Heart right ventricle (tissue), 16 donors: ENCODE results near the gene CFAP54. TPM values are rescaled to one million over a fixed set of nuclear protein-coding genes. Genes with fewer than 3 reads are reported as not detected.

Source experiments
- ATAC-seq, 8 donors: fragments of 200-7000 bp; cut with Tn5 transposase; one replicate each; pipeline ENCODE4 v1.9.1; 2020; ENCODE audit warnings: mild to moderate bottlenecking in 8 of 8, moderate library complexity in 8 of 8, moderate number of reproducible peaks in 1 of 8
- DNase-seq, 2 donors: peaks; one replicate each; pipeline ENCODE4 v3.0.0-alpha.2; 2020
- H3K27ac ChIP-seq, 10 donors: fragments of 200-600 bp; sonication (generic) in 2 of 10; one replicate each; pipeline versions ENCODE4 v1.5.0 to v1.8.0; 2020 to 2022; ENCODE audit warnings: mild to moderate bottlenecking in 3 of 10
- H3K27me3 ChIP-seq, 7 donors: fragments of 200-600 bp; one replicate each; pipeline ENCODE4 v1.8.0; 2021 to 2022; ENCODE audit warnings: mild to moderate bottlenecking in 2 of 7
- H3K36me3 ChIP-seq, 9 donors: fragments of 200-600 bp; sonication (generic) in 1 of 9; one replicate each; pipeline versions ENCODE4 v1.5.0 to v1.8.0; 2020 to 2022; ENCODE audit warnings: mild to moderate bottlenecking in 2 of 9
- H3K4me1 ChIP-seq, 9 donors: fragments of 200-600 bp; sonication (generic) in 1 of 9; one replicate each; pipeline versions ENCODE4 v1.5.0 to v1.8.0; 2020 to 2022; ENCODE audit warnings: mild to moderate bottlenecking in 4 of 9
- H3K4me3 ChIP-seq, 10 donors: fragments of 200-600 bp; sonication (generic) in 2 of 10; one replicate each; pipeline versions ENCODE4 v1.5.0 to v1.8.0; 2020 to 2022; ENCODE audit warnings: mild to moderate bottlenecking in 7 of 10, moderate library complexity in 2 of 10
- H3K9me3 ChIP-seq, 11 donors: fragments of 200-600 bp in 10 of 11; sonication (generic) in 2 of 11; one replicate each; pipeline versions ENCODE4 v1.5.0 to v1.8.0; 2013 to 2022; ENCODE audit warnings: mild to moderate bottlenecking in 2 of 11, control low read depth in 1 of 11, moderate library complexity in 1 of 11
- WGBS, 2 donors: extraction: QIAGEN DNeasy Blood & Tissue Kit; methylation state at CpG; one replicate each; pipeline ENCODE4 v1.1.7; 2013; ENCODE audit warnings: inconsistent platforms in 1 of 2; 5-methylcytosine and 5-hydroxymethylcytosine counted together
- intact Hi-C, 10 donors: fragments of 100-400 bp; cut with DNase I; formaldehyde crosslinking; loops; one replicate each; pipeline versions ENCODE4 v1.11.1 to v1.14.2; 2022
- polyA plus RNA-seq, 2 donors: library from polyadenylated mRNA; stranded (reverse); fragments of 200-250 nt; gene quantifications; one replicate each; pipeline ENCODE4 v1.2.3, GENCODE V29; 2013
- total RNA-seq, 10 donors: library from RNA; stranded (reverse); fragmentation: NEBNext Ultra II Directional in 3 of 10; extraction: Animal tissue kit (Norgen Biotek cat#: 25700) in 3 of 10; gene quantifications; one replicate each; pipeline versions ENCODE4 v1.2.1 to v1.2.4, GENCODE V29; 2021 to 2023
- TF ChIP-seq, protein P1 (sequence below), 9 donors: fragments of 200-600 bp; sonication (generic) in 2 of 9; IDR thresholded peaks; one replicate each; pipeline versions ENCODE4 v1.5.0 to v1.8.0; 2021 to 2022; ENCODE audit warnings: antibody characterized with exemption in 9 of 9, mild to moderate bottlenecking in 5 of 9, moderate library complexity in 1 of 9
- donor health status: Arrhythmogenic right ventricular cardiomyopathy.
- donor health status: ischemic (EF 13 %, LVEDD 7.1; RV severe dilation, severe dysfunction).
- donor health status: healthy with polysubstance abuse.
- donor health status: DM: no; HTN: yes; CAD: no.
- donor health status: DM: no; HTN: no; CAD: no.
- donor health status: ischemic (EF 25% LVEDD 6.9; RV normal size, moderate dysfunction).
- donor health status: ischemic (EF 25% LVEDD 5.7; RV mildly dilated, moderate dysfunction).
- donor health status: healthy.
- donor health status: DM: yes; HTN: yes; CAD: no.
- donor health status: Ischemic cardiomyopathy.
- donor health status: ischemic (EF 35%, LVEDD 5.7; RV mildly dilated, moderate dysfunction).
- donor health status: nonischemic (EF 11% LVEDD 7.7; RV severe dilation, severe dysfunction).
- donor health status: DM: yes; HTN: yes; CAD: no.
- donor health status: PGD.
- donor health status: ischemic (EF 29% LVEDD 5.4; RV normal size, mild dysfunction).
- donor health status: nonischemic (EF 23%, LVEDD 6.1; RV moderate dilation, normal function).

The CFAP54 gene
- total and polyA plus RNA-seq, 12 donors = 0.07 to 0.35 (median 0.21) TPM; not detected in 2

DNA sequence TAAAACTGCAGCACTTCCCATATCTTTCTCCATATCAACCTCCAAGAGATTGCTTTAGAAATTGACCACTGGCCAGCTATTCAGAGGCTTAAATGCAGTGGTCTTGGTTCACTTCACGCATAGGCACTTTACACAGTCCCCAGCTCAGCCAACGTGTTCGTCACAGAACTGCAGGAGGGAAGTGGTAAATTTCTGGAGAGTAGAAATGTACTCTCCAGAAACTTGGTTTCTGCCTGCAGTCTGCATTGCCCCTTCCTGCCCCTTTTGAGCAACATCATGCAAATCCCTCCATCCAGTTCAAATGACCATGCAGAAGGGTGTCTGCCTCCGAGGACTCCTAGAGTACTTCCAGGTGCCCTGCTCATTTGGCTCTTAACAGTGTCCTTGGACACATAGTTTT is 375.0 kb downstream of the CFAP54 start:
- Histone ChIP-seq H3K9me3 (no peaks in the 10 kb centered on the region), H3K27ac (no peak overlapping the region), H3K36me3 (no peaks in the 10 kb centered on the region), H3K27me3 (peaks cover 0 to 6% (median 0%) of the 10 kb centered on the region in 7 donors), H3K4me1 (no peaks in the 10 kb centered on the region), H3K4me3 (no peak overlapping the region)
- TF ChIP-seq, protein P1, sequence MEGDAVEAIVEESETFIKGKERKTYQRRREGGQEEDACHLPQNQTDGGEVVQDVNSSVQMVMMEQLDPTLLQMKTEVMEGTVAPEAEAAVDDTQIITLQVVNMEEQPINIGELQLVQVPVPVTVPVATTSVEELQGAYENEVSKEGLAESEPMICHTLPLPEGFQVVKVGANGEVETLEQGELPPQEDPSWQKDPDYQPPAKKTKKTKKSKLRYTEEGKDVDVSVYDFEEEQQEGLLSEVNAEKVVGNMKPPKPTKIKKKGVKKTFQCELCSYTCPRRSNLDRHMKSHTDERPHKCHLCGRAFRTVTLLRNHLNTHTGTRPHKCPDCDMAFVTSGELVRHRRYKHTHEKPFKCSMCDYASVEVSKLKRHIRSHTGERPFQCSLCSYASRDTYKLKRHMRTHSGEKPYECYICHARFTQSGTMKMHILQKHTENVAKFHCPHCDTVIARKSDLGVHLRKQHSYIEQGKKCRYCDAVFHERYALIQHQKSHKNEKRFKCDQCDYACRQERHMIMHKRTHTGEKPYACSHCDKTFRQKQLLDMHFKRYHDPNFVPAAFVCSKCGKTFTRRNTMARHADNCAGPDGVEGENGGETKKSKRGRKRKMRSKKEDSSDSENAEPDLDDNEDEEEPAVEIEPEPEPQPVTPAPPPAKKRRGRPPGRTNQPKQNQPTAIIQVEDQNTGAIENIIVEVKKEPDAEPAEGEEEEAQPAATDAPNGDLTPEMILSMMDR (IDR thresholded peaks at IDR 0.05) = no peak
- no peak for ATAC-seq
- intact Hi-C loops = no loop called here
- DNase-seq = no peak
- WGBS, 2 donors = 60 to 64% methylated on average over 4 of the region's 4 CpGs

DNA sequence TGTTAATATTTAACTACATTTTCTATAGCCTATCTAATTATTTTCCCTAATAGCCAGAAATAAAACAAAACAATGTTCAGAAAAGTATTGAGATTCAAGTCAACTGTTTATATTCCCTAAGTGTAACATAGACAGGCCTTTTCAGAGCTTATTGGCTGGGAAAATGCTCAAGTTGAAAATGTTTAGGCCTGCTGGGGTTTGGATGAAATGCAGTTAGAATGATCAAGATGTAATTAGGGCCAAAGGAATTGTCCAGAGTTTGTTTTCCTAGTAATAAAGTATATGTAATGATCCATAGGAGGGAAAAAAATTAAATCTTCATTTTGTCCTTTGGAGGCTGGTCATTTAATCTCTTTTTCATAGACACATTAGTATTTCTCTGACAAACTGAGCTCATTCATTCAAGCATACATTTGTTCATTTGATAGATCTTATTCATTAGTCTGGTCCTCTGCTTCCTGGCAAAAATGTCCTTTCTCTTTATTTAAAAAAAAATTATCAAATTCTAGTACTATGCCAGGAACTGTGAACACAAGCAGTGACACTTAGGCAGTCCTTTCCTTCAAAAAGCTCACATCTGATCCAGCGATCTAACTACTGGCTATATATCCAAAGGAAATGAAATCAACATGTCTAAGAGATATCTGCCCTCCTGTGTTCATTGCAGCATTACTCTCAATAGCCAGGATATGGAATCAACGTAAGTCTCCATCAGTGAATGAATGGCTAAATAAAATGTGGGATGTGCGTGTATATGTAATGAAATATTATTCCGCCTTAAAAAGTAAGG is 377.6 kb downstream of the CFAP54 start:
- Histone ChIP-seq H3K4me3 (no peak overlapping the region), H3K36me3 (no peaks in the 10 kb centered on the region), H3K27ac (no peak overlapping the region), H3K4me1 (no peaks in the 10 kb centered on the region), H3K9me3 (peaks cover 0 to 4% (median 0%) of the 10 kb centered on the region in 11 donors), H3K27me3 (peaks cover 0 to 4% (median 0%) of the 10 kb centered on the region in 7 donors)
- ATAC-seq (no peak), DNase-seq (no peak)
- intact Hi-C loops = no loop called here
- TF ChIP-seq, protein P1 (IDR thresholded peaks at IDR 0.05) = no peak
- WGBS, 2 donors = 87 to 89% methylated on average over 4 of the region's 4 CpGs

DNA sequence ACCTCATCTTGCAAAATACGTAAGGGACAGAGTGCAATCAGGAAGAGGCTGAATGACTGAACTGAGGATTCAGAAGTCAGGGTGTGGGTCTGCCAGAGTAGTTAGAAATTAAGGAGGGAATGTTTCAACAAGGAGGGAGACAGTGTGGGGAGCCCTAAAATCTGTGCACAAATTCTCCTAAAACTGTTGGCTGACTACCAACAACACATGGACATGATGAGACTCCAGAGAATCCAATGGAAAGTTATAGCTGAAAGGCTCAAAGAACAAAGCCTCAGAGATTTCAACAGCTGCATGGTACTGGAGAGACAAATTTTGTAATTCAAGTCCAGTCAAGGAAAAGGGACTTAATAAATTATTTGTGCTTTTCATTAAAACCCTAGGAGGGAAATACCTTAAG is 381.6 kb downstream of the CFAP54 start:
- intact Hi-C loops = no loop called here

DNA sequence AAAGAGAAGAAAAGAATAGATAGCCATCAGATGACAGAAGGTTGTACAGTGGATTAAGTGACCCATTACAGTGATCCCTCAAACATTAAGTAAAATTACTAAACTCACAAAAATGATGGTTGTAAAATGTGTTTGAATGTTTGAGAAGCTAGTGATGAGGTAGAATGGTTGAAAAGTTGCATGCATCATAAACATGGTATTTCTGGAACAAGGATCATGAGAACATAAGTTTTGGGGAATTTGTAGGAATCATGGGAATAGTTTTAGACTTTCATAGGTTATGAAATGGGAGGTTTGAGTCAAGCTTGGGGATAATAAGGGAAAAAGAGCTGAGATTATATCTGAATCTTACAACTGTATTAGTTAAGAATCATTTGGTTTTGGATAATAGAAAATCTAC is 383.6 kb downstream of the CFAP54 start:
- no peak for ATAC-seq
- Histone ChIP-seq H3K36me3 (no peaks in the 10 kb centered on the region), H3K4me3 (no peak overlapping the region), H3K27me3 (peaks cover 0 to 5% (median 0%) of the 10 kb centered on the region in 7 donors), H3K4me1 (no peaks in the 10 kb centered on the region), H3K9me3 (peaks cover 0 to 13% (median 0%) of the 10 kb centered on the region in 11 donors), H3K27ac (no peak overlapping the region)
- no peak for DNase-seq
- intact Hi-C loops = no loop called here
- TF ChIP-seq, protein P1 (IDR thresholded peaks at IDR 0.05) = no peak

More for the DNA sequence above, 381.6 kb downstream of the CFAP54 start:
- no peaks in the 10 kb centered on the region for H3K4me1 ChIP-seq
- H3K36me3 ChIP-seq = no peaks in the 10 kb centered on the region
- no peak overlapping the region for H3K4me3 ChIP-seq
- DNase-seq (no peak), ATAC-seq (no peak)
- TF ChIP-seq, protein P1 (IDR thresholded peaks at IDR 0.05) = no peak
- H3K27me3 ChIP-seq = no peaks in the 10 kb centered on the region
- no peak overlapping the region for H3K27ac ChIP-seq
- 68 to 84% methylated on average over 1 of the region's 1 CpG for WGBS, 2 donors
- H3K9me3 ChIP-seq = peaks cover 0 to 13% (median 0%) of the 10 kb centered on the region in 11 donors
